Tibial artery (tissue), 4 donors: ENCODE results near the gene PTPRN2.

Source experiments
- DNase-seq, 2 donors: peaks; one replicate each; pipeline ENCODE4 v3.0.0-alpha.2; 2019
- H3K27ac ChIP-seq, 2 donors: fragments of 200-600 bp; sonication (generic) in 1 of 2; 1 replicate in 1 of 2; 2 replicates in 1 of 2; pipeline ENCODE4 v1.5.1; 2018 to 2019; ENCODE audit warnings: mild to moderate bottlenecking in 1 of 2
- H3K27me3 ChIP-seq, 2 donors: fragments of 200-600 bp; sonication (generic) in 1 of 2; one replicate each; pipeline versions ENCODE4 v1.5.1 to v1.6.0; 2016 to 2019
- H3K36me3 ChIP-seq, 3 donors: fragments of 200-600 bp; sonication (generic) in 2 of 3; one replicate each; pipeline ENCODE4 v1.5.1; 2016 to 2019; ENCODE audit warnings: mild to moderate bottlenecking in 2 of 3
- H3K4me1 ChIP-seq, 4 donors: fragments of 200-600 bp; sonication (generic) in 2 of 4; 1 replicate in 3 of 4; 2 replicates in 1 of 4; pipeline ENCODE4 v1.5.1; 2016 to 2019
- H3K4me3 ChIP-seq, 2 donors: fragments of 200-600 bp; sonication (generic) in 1 of 2; 1 replicate in 1 of 2; 2 replicates in 1 of 2; pipeline ENCODE4 v1.5.1; 2018 to 2019; ENCODE audit warnings: mild to moderate bottlenecking in 2 of 2
- H3K9me3 ChIP-seq, 3 donors: fragments of 200-600 bp; sonication (generic) in 1 of 3; one replicate each; pipeline ENCODE4 v1.5.1; 2016 to 2019
- intact Hi-C: fragments of 100-400 bp; cut with DNase I; formaldehyde crosslinking; loops from one replicate; pipeline ENCODE4 v1.15.0; 2023; ENCODE audit warnings: low total_unique reads
- TF ChIP-seq, protein P1 (sequence below), 2 experiments: fragments of 200-600 bp in 1 of 2; fragments of 450-650 bp in 1 of 2; IDR thresholded peaks; one replicate each; pipeline ENCODE4 v1.5.1; 2017 to 2019; ENCODE audit warnings: antibody characterized with exemption in 2 of 2, mild to moderate bottlenecking in 1 of 2, moderate library complexity in 1 of 2

The PTPRN2 gene

DNA sequence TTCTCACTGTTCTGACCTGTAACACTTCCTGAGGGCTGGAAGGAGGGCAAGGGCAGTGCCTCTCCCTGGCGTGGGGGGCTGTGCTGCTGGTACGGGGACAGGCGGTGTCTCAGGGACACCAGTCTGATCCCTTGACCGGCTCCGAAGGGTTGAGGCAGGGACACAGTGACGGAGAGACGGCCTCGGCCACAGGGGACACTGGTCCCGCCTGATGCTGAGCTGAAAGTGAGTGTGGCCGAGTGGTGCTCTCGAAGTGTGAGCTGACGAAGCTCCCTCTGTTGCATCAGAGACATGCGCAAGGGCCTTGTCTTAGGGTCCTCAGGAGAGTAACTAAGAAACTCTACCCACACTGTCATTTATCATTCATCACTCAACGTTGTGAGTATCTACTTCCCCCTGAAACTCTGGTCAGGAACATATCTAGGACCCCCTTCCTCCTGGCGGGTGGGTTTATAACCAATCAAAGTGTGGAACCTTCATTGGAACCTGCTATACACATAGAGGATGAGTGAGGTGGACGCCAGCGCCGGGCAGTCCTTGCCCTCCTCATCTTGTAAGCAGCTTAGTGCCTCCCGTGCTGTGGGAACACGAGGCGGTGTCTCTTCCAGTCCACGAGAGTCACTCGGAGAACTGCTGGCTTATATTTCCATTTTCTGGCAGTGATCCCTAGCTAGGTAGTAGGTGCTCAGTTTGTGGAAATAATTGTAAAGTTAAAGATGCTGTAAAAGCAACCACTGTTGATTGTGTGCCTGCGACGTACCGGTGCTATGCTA is 967.7 kb downstream of the PTPRN2 start:
- intact Hi-C loops, result no loop called here
- Histone ChIP-seq H3K27ac (no peak overlapping the region), H3K4me1 (no peaks in the 10 kb centered on the region), H3K9me3 (peaks cover 0 to 6% (median 0%) of the 10 kb centered on the region in 3 donors), H3K27me3 (no peaks in the 10 kb centered on the region), H3K36me3 (no peaks in the 10 kb centered on the region), H3K4me3 (no peak overlapping the region)
- TF ChIP-seq, protein P1, sequence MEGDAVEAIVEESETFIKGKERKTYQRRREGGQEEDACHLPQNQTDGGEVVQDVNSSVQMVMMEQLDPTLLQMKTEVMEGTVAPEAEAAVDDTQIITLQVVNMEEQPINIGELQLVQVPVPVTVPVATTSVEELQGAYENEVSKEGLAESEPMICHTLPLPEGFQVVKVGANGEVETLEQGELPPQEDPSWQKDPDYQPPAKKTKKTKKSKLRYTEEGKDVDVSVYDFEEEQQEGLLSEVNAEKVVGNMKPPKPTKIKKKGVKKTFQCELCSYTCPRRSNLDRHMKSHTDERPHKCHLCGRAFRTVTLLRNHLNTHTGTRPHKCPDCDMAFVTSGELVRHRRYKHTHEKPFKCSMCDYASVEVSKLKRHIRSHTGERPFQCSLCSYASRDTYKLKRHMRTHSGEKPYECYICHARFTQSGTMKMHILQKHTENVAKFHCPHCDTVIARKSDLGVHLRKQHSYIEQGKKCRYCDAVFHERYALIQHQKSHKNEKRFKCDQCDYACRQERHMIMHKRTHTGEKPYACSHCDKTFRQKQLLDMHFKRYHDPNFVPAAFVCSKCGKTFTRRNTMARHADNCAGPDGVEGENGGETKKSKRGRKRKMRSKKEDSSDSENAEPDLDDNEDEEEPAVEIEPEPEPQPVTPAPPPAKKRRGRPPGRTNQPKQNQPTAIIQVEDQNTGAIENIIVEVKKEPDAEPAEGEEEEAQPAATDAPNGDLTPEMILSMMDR (IDR thresholded peaks at IDR 0.05), result no peak
- no peak for DNase-seq

DNA sequence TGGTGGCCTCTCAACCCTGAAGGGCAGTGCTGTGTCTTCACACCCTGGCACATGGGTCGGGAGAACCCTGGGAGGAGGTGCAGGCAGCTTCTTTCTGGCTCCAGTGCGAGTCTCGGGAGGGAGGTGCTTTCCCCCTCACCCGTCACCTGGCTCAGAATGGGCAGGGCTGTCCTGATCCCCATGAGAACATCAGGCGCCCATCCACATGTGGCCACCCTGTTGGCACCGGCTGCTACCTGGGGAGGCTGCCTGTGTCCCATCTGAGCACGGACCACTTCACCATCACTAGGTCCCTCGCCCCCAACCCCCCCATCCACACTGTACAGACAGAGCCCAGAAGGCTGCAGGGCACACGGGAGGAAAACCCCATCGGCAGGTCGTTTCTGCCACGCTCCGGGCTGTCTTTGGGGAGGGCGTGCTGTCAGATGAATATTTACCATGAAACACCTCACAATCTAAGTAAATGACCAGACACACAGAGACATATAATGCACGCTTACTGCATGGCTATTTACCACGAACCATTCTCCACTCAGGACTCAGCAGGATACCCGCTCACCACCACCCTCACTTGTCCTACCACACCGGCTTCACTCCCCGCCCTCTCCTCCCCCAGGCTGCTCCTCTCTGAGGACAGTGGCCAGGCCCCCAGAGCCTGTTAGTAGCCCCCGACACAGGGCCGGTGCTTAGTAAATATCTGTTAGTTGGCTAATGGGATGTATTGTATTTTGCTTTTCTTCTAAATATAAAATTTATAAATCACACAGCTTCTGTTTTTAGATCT is 968.6 kb downstream of the PTPRN2 start:
- peaks cover 0 to 6% (median 0%) of the 10 kb centered on the region in 3 donors for H3K9me3 ChIP-seq
- intact Hi-C loops, result no loop called here
- H3K4me1 ChIP-seq, result no peaks in the 10 kb centered on the region
- no peaks in the 10 kb centered on the region for H3K36me3 ChIP-seq
- H3K27ac ChIP-seq, result no peak overlapping the region
- H3K4me3 ChIP-seq, result no peak overlapping the region
- no peak for DNase-seq
- no peaks in the 10 kb centered on the region for H3K27me3 ChIP-seq
- TF ChIP-seq, protein P1 (IDR thresholded peaks at IDR 0.05), result no peak

- TF ChIP-seq, protein P1 (IDR thresholded peaks at IDR 0.05), result no peak
- H3K9me3 ChIP-seq, result peaks cover 0 to 6% (median 0%) of the 10 kb centered on the region in 3 donors
- H3K27ac ChIP-seq, result no peak overlapping the region
- DNase-seq, result no peak
- no peaks in the 10 kb centered on the region for H3K36me3 ChIP-seq
- H3K4me1 ChIP-seq, result peaks cover 0 to 6% (median 0%) of the 10 kb centered on the region in 4 donors
- peaks cover 0 to 6% of the 10 kb centered on the region in 2 donors for H3K27me3 ChIP-seq
- H3K4me3 ChIP-seq, result no peak overlapping the region
- intact Hi-C loops, result no loop called here
Observed at GRCh38 chr7:157618091-157618726, 969.4 kb downstream of the PTPRN2 start.

GRCh38 chr7:157617401-157617800 is 970.2 kb downstream of the PTPRN2 start:
- peaks cover 0 to 13% of the 10 kb centered on the region in 2 donors for H3K27me3 ChIP-seq
- H3K4me3 ChIP-seq, result no peak overlapping the region
- DNase-seq, result no peak
- peaks cover 0 to 14% (median 2%) of the 10 kb centered on the region in 4 donors for H3K4me1 ChIP-seq
- intact Hi-C loops, result no loop called here
- peaks cover 0 to 6% (median 0%) of the 10 kb centered on the region in 3 donors for H3K9me3 ChIP-seq
- no peaks in the 10 kb centered on the region for H3K36me3 ChIP-seq
- TF ChIP-seq, protein P1 (IDR thresholded peaks at IDR 0.05), result no peak
- H3K27ac ChIP-seq, result no peak overlapping the region

GRCh38 chr7:157616931-157617330 is 970.7 kb downstream of the PTPRN2 start:
- Histone ChIP-seq H3K9me3 (peaks cover 0 to 6% (median 0%) of the 10 kb centered on the region in 3 donors), H3K27ac (no peak overlapping the region), H3K4me3 (no peak overlapping the region), H3K4me1 (peaks cover 0 to 15% (median 2%) of the 10 kb centered on the region in 4 donors), H3K27me3 (peaks cover 0 to 17% of the 10 kb centered on the region in 2 donors), H3K36me3 (no peaks in the 10 kb centered on the region)
- TF ChIP-seq, protein P1 (IDR thresholded peaks at IDR 0.05), result no peak
- no peak for DNase-seq
- intact Hi-C loops, result no loop called here
